ENCODE data around the gene BCOR.
A peak's percentile ranks its signal among the peaks of the same experiment; 100 is the strongest.

Gene BCOR

DNA sequence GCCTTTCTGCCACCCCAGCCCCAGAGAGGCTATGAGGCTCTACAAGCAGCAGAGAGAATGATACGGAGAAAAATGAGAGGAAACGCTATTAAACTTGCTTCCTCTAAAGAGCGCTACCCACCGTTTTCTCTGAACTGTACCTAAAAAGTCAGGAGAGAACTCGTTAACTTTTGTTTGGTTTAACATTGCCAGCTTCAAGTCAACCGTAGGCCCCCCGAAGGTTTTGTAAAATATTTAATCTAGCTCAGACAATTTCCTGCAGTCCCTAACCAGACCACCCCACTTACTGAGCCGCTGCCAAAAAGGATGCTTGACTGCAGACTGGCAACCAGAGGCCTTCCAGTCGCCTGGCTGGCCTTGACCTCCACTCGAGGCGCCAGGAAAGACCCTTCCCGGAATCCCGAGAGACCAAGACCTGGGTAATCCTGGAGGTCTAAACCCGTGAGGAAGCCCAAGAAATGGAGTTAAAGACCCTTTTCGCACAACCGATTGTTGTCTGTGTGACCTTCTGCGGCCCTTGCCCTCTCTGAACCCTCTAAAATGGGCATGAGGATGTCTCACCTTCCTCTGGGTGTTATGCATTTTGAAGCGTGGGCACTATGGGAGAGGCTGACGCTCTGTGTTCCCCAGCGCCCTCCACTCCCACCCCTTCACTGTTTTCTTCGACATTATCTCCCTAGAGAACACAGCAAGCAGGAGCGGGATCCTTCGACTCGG is 86.3 kb downstream of the BCOR start:
- Mint-ChIP-seq H3K9me3 (no peaks in the 10 kb centered on the region), H3K27ac (peak overlapping the region; percentile 75), H3K36me3 (ENCODE audit: low read depth) (no peaks in the 10 kb centered on the region), H3K4me3 (no peak overlapping the region), H3K27me3 (ENCODE audit: low read depth) (peaks cover 36% of the 10 kb centered on the region), H3K4me1 (ENCODE audit: low read depth) (peaks cover 24% of the 10 kb centered on the region)
- DNase-seq (ENCODE audit: low spot score) = no peak

DNA sequence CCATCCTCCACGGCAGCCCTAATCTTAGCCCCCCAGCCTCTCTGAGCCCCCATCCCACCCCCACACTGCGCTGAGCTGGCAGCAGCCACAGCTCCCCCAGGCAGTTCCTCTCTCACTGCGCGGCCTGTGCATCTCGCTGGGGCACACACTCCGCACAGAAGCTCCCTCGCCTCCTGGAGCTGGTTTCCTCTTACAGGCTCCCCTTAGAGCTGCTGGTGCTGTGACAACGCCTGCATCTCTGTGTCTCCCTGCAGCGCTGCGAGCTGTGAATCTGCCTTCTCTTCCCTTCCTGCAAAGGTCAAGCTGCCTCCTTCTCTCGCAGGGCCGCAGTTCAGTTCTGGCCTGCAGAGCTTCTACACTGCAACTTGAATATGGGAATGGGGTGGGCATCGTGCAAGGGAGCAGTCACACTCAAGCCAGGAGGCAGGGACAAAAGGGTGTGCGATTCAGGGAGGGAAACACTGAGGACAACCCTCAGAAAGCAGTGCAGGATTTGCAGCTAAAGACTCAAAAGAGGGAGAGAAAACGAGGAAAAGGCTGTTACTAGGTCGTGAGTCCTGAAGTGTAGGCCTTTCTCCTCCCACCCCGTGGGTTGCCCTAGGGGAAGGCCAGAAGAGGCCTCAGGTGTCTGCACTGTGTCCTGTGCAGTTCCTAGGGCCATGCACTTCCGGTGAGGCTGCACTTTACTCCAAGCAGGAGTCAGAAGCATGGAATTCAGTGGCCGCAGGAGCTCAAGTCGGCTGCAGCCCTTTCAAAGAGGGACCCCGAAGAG is 87.0 kb downstream of the BCOR start:
- H3K9me3 Mint-ChIP-seq = no peaks in the 10 kb centered on the region
- no peak overlapping the region for H3K4me3 Mint-ChIP-seq
- H3K4me1 Mint-ChIP-seq (ENCODE audit: low read depth) = peaks cover 24% of the 10 kb centered on the region
- no peaks in the 10 kb centered on the region for H3K36me3 Mint-ChIP-seq (ENCODE audit: low read depth)
- no peak for DNase-seq (ENCODE audit: low spot score)
- H3K27me3 Mint-ChIP-seq (ENCODE audit: low read depth) = peaks cover 38% of the 10 kb centered on the region
- H3K27ac Mint-ChIP-seq = no peak overlapping the region

DNA sequence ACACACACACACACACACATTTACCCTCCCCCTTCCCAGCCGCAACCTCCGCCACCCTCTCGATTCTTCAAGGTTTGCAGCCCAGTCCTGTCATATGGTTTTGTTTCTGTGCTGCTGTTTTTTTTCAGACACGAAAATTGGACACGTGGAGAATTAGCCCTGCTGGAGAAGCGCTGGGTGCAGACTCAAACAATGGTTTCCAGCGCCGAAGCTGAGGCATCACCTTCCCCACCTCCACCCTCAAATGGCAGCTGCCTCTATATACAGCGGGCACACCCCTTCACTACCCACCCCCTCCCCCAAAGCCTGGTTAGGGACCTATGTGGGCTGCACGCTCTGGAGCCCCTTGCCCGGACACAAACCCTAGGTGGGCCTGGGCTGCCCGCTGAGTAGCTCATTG is 87.9 kb downstream of the BCOR start:
- Mint-ChIP-seq H3K27ac (no peak overlapping the region), H3K9me3 (no peaks in the 10 kb centered on the region), H3K4me3 (peak overlapping the region; percentile 45), H3K27me3 (ENCODE audit: low read depth) (peaks cover 38% of the 10 kb centered on the region), H3K36me3 (ENCODE audit: low read depth) (no peaks in the 10 kb centered on the region), H3K4me1 (ENCODE audit: low read depth) (peaks cover 26% of the 10 kb centered on the region)
- no peak for DNase-seq (ENCODE audit: low spot score)

DNA sequence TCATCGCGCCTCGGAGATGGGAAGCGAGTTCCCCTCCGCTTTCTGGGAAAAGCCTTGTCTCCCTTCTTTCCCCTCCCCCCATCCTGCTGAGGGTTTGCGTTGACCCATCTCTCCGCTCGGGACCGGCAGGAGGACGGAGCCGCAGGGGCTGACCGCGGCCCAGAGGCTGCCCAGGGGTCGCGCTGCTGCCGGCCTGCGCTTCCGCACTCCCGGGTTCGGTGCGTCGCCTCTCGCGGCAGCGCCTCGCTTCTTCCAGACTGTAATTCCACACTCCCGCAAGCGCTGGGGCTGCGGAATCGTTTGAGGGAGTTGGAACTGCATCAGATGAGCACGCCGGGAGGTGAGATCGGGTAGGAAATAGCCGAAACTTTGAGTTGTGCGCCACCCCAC is 88.3 kb downstream of the BCOR start:
- DNase-seq (ENCODE audit: low spot score) = no peak
- H3K4me3 Mint-ChIP-seq = peak overlapping the region; percentile 45
- peaks cover 38% of the 10 kb centered on the region for H3K27me3 Mint-ChIP-seq (ENCODE audit: low read depth)
- H3K9me3 Mint-ChIP-seq = no peaks in the 10 kb centered on the region
- H3K36me3 Mint-ChIP-seq (ENCODE audit: low read depth) = no peaks in the 10 kb centered on the region
- no peak overlapping the region for H3K27ac Mint-ChIP-seq
- peaks cover 26% of the 10 kb centered on the region for H3K4me1 Mint-ChIP-seq (ENCODE audit: low read depth)

DNA sequence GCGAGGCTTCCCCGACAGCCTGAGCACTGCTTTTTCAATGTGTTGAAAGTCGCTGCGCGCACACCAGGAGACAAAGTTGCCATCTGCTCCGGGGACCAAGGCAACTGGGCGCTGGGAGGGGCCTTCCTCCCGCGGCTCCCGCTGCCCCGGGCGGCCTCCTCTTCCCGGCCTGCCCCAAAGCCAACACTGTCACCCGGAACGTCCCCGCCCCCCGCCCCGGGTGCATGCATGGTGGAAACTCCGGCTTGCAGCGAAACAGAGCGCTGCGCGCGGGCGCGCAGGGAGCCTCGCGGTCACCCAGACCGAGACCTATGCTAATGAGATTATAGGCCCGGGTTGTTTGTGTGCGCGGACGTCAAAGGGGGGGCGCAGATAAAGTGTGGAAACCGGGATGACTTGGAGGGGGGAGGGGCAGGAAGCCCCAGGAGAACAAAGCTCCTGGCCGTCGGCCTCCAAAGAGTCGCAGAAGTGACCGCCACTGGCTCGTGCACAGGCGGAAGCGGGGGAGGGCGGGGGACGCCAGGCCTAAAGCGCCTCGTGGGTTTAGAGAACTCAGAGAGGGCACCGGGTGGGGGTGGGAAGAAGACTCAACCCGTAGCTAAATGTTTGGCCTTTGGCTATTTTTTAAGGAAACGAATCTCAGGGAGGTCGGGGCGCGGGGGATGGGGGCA is 88.8 kb downstream of the BCOR start:
- Mint-ChIP-seq H3K36me3 (ENCODE audit: low read depth) (no peaks in the 10 kb centered on the region), H3K27me3 (ENCODE audit: low read depth) (peaks cover 40% of the 10 kb centered on the region), H3K9me3 (no peaks in the 10 kb centered on the region), H3K27ac (peak overlapping the region; percentile 39), H3K4me3 (peak overlapping the region; percentile 64), H3K4me1 (ENCODE audit: low read depth) (peaks cover 28% of the 10 kb centered on the region)
- DNase-seq (ENCODE audit: low spot score) = peak; percentile 40

DNA sequence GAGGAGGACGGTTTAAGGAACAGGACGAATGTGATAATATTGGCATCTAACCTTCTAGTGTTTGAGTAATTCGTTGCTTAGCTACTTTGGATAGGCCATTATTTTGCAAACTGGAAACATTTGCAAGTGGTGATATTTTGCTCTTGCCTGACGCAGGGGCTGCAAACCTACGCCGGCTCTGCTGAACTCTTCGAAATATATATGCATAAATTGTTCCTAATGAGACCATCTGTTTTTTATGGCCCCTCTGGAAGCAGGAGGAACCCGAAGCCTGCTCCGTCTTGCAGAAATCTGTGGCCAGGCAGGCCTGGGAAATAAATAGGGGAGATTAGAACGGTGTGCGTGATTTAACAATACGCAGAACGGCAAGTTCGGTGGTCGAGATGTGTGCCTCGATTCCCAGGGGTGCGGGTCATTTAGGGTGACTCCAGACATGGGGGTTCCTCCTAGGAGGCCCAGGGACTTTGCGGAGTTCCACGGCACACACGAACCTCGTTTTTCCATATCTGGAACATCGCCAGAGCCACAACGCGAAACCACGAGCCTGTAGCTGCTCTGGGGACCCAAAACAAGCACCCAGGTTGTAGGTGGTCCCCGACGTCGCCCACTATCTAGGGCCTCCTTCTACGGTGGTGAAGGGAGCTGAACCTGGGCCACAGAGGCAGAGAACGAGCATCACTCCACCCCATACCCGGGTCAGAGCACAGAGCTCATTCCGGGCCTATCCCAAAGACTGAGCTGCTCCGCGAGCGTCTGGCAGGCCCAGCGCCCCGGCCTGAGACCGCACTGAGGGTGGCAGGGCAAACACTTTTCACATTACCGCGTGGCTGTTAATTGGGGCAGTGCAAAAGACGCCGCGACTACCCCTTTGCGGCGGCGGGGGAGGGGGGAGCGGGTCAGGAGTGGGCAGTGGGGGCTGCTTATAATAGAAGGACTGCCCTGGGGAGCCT is 89.7 kb downstream of the BCOR start:
- Mint-ChIP-seq H3K36me3 (ENCODE audit: low read depth) (no peaks in the 10 kb centered on the region), H3K4me3 (no peak overlapping the region), H3K9me3 (no peaks in the 10 kb centered on the region), H3K27ac (no peak overlapping the region), H3K27me3 (ENCODE audit: low read depth) (peaks cover 40% of the 10 kb centered on the region), H3K4me1 (ENCODE audit: low read depth) (peaks cover 35% of the 10 kb centered on the region)
- DNase-seq (ENCODE audit: low spot score) = no peak

DNA sequence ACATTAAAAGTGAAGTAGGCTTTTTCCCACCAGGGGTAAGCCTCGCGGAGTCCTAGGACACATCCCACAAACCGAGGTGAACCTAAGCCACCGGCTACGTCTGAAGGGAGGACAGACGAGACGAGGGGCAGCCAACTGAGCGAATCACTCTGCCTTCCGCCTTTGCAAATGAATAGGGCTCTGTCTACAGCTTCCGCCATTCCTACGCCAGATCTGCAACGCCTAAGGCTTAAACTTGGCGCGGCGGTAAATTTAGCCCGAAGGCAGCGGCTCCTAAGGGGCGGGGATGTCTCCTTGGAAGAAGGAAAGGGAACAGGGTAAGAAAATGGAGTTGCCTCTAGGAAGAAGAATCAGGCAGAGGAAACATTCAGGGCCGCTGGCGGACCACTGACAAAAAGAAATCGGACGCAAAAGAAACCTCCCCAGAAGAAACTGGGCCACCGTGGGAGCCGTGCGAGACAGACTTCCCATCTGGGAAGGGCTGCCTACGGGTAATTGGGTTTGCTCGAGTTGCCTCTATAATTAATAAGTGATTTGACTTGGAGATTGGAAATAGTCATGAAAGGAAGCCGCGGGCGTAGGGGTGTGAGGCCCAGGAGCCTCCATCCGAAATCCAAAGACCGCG is 90.5 kb downstream of the BCOR start:
- no peak overlapping the region for H3K27ac Mint-ChIP-seq
- H3K4me3 Mint-ChIP-seq = no peak overlapping the region
- H3K4me1 Mint-ChIP-seq (ENCODE audit: low read depth) = peaks cover 35% of the 10 kb centered on the region
- no peaks in the 10 kb centered on the region for H3K9me3 Mint-ChIP-seq
- DNase-seq (ENCODE audit: low spot score) = no peak
- H3K36me3 Mint-ChIP-seq (ENCODE audit: low read depth) = no peaks in the 10 kb centered on the region
- H3K27me3 Mint-ChIP-seq (ENCODE audit: low read depth) = peaks cover 38% of the 10 kb centered on the region

DNA sequence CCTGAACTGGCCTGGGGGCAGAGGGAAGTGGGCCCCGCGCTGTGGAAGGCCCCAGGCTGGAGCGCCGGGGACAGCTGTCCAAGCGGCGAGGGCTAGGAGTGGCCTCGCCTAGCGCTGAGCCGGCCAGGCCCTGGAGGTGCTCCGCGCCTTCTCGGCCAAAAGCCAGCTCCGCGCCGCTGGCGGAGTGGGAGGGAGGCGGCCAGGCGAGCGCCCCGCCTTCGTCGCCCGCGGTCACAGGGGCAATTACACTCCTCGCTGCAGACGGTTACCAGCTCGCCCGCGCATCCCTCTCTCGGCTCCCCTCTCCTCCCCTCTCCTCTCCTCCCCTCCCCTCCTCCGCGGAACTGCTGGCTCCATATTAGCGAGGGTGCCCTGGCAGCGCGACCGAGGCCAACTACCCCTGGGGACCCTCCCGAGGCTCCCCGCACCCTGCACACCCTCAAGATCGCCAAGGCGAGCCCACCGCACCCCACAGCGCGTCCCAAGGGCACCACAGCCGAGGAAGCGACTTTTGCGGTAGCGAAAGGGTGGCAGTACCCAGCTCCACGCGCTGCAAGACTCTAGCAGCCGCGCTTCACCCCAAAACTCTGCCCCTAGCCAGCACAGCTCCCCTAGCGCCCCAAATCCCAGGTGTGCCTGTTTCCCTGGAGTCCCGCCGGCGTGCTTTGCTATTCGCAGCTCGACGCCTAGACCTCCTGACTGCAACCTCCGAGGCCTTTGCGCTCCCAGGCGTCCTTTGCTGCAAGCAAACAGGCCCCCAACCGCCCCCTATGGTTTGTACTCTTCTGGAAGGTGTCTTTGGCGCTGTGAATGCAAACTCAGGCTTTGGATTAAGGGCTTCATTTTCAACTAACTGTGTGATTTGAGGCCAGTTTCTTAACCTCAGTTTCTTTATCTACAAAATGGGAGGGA is 91.4 kb downstream of the BCOR start:
- Mint-ChIP-seq H3K27me3 (ENCODE audit: low read depth) (peaks cover 35% of the 10 kb centered on the region), H3K4me1 (ENCODE audit: low read depth) (peaks cover 35% of the 10 kb centered on the region), H3K36me3 (ENCODE audit: low read depth) (no peaks in the 10 kb centered on the region), H3K9me3 (no peaks in the 10 kb centered on the region), H3K4me3 (peak overlapping the region; percentile 49), H3K27ac (no peak overlapping the region)
- DNase-seq (ENCODE audit: low spot score) = peak; percentile 48

DNA sequence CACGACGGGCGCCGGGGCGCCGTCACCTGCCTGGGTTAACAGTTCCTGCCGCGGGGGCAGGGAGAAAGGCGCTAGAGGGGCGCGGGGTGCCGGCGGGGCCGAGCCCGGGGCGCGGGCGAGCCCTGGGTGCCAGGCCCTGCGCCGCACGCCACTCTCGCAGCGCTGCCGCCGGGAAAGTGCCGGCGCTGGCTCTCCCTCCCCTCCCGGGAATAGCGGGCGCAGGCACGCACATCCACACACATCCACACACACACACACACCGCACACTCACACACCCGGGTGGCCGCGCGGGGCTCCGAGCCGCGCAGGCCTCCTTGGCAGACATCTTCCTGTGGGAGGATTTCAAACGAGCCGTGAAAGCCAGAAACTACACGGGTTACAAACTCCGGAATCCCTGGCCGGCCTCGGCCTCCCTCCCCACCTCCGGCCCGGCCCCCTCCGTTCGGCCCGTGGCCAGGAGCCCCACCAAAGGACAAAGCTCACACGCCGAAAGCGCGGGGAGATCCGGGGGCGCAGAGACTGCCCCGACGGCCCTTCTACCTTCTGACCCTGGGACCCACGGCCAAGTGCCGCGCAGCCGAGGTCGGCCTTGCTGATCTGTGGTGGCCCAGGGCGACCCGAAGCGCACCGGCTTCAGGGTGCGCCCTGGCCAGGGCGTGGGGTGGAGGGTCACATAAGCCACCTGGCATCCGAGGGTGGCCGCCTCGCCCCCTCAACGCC is 92.3 kb downstream of the BCOR start:
- peaks cover 29% of the 10 kb centered on the region for H3K4me1 Mint-ChIP-seq (ENCODE audit: low read depth)
- H3K9me3 Mint-ChIP-seq = no peaks in the 10 kb centered on the region
- peak overlapping the region; percentile 72 for H3K27ac Mint-ChIP-seq
- H3K27me3 Mint-ChIP-seq (ENCODE audit: low read depth) = peaks cover 26% of the 10 kb centered on the region
- DNase-seq (ENCODE audit: low spot score) = no peak
- H3K4me3 Mint-ChIP-seq = peak overlapping the region; percentile 69
- H3K36me3 Mint-ChIP-seq (ENCODE audit: low read depth) = no peaks in the 10 kb centered on the region

DNA sequence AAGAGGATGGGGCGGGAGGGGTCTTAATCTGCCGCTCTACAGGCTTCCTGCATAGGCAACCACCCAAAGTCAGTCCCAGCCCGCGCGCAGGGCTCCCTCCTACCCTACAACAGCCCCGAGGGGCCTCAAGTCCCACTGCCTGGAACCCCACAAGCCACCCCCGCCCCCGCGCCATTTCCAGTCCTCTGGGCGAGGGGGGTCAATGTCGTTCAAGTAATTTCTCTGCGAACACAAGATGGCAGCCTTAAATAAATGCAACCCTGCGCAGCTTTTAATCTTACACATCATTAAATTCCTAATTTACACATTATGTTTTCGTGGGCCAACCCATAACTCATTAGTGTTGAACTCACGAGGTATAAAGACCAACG is 92.9 kb downstream of the BCOR start:
- no peaks in the 10 kb centered on the region for H3K9me3 Mint-ChIP-seq
- H3K36me3 Mint-ChIP-seq (ENCODE audit: low read depth) = no peaks in the 10 kb centered on the region
- H3K27ac Mint-ChIP-seq = no peak overlapping the region
- no peak for DNase-seq (ENCODE audit: low spot score)
- H3K4me1 Mint-ChIP-seq (ENCODE audit: low read depth) = peaks cover 23% of the 10 kb centered on the region
- no peak overlapping the region for H3K4me3 Mint-ChIP-seq
- H3K27me3 Mint-ChIP-seq (ENCODE audit: low read depth) = peaks cover 22% of the 10 kb centered on the region

DNA sequence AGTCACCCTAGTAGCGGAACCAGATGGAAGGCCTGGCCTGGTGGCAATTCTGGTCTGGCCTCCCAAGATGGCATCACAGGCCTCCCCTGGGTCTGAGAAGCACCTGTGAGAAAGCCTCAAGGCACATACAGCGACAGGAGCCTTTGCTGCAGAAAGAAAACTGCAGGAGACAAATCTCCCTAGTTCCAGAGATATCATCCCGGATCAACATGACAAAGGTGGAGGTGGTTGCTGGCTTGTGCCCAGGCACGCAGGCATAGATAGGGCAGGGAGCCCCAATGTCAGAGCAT is 93.6 kb downstream of the BCOR start:
- peaks cover 21% of the 10 kb centered on the region for H3K27me3 Mint-ChIP-seq (ENCODE audit: low read depth)
- no peak for DNase-seq (ENCODE audit: low spot score)
- H3K4me3 Mint-ChIP-seq = no peak overlapping the region
- peaks cover 21% of the 10 kb centered on the region for H3K4me1 Mint-ChIP-seq (ENCODE audit: low read depth)
- H3K27ac Mint-ChIP-seq = no peak overlapping the region
- no peaks in the 10 kb centered on the region for H3K9me3 Mint-ChIP-seq
- no peaks in the 10 kb centered on the region for H3K36me3 Mint-ChIP-seq (ENCODE audit: low read depth)

Data from T-helper 2 cell treated with Interferon-gamma antibody and Interleukin-4, amounts not matched to agents 5 μg/mL and 100 μg/mL, for 36 hours (primary cell).